ENCODE data around the gene PCYT2. TPM values are rescaled to one million over a fixed set of nuclear protein-coding genes. Genes with fewer than 3 reads are reported as not detected.

The PCYT2 gene
- total RNA-seq, 1 experiment from 2014 or later = 55.4 TPM

- peaks cover 34% of the 10 kb centered on the region for H3K36me3 ChIP-seq (ENCODE audit: insufficient read depth, low read length, poor library complexity, severe bottlenecking)
- intact Hi-C loops (cut with micrococcal nuclease; ENCODE audit: unreplicated experiment) = no loop called here
- CTCF ChIA-PET = no interaction called here
- H3K4me3 ChIP-seq (ENCODE audit: low read depth, low read length, poor library complexity, severe bottlenecking) = no peak overlapping the region
- H3K27ac ChIP-seq (ENCODE audit: low read depth, low read length, poor library complexity, severe bottlenecking) = no peak overlapping the region
- H3K9me3 ChIP-seq (ENCODE audit: low read depth, low read length, poor library complexity, severe bottlenecking) = no peaks in the 10 kb centered on the region
- H3K27me3 ChIP-seq (replicated peaks; ENCODE audit: insufficient read depth, low read depth, low read length, poor library complexity) = no peaks in the 10 kb centered on the region
- no peak for DNase-seq (ENCODE audit: low spot score)
- BruUV-seq (replicated peaks) = no TSS peak
- POLR2A ChIA-PET (ENCODE audit: low non-redundant PET) = no interaction called here
- peaks cover 12% of the 10 kb centered on the region for H3K4me1 ChIP-seq (ENCODE audit: insufficient read depth, low read length, poor library complexity, severe bottlenecking)
- TF ChIP-seq CTCF (conservative IDR thresholded peaks at IDR 0.05; ENCODE audit: low read depth, low read length) (no peak), EZH2 (IDR thresholded peaks at IDR 0.05; ENCODE audit: borderline replicate concordance, low read depth, low read length, poor library complexity, severe bottlenecking) (no peak)
These were observed 2.3 kb upstream of the PCYT2 start for GRCh38 chr17:81913394-81914102.

- Histone ChIP-seq H3K27me3 (replicated peaks; ENCODE audit: insufficient read depth, low read depth, low read length, poor library complexity) (no peaks in the 10 kb centered on the region), H3K36me3 (ENCODE audit: insufficient read depth, low read length, poor library complexity, severe bottlenecking) (peaks cover 42% of the 10 kb centered on the region), H3K27ac (ENCODE audit: low read depth, low read length, poor library complexity, severe bottlenecking) (no peak overlapping the region), H3K4me1 (ENCODE audit: insufficient read depth, low read length, poor library complexity, severe bottlenecking) (peaks cover 12% of the 10 kb centered on the region), H3K4me3 (ENCODE audit: low read depth, low read length, poor library complexity, severe bottlenecking) (no peak overlapping the region), H3K9me3 (ENCODE audit: low read depth, low read length, poor library complexity, severe bottlenecking) (no peaks in the 10 kb centered on the region)
- ChIA-PET CTCF (no interaction called here), POLR2A (ENCODE audit: low non-redundant PET) (no interaction called here)
- no TSS peak for BruUV-seq (replicated peaks)
- DNase-seq (ENCODE audit: low spot score) = no peak
- TF ChIP-seq EZH2 (IDR thresholded peaks at IDR 0.05; ENCODE audit: borderline replicate concordance, low read depth, low read length, poor library complexity, severe bottlenecking) = no peak
- TF ChIP-seq CTCF (conservative IDR thresholded peaks at IDR 0.05; ENCODE audit: low read depth, low read length) = no peak
- intact Hi-C loops (cut with micrococcal nuclease; ENCODE audit: unreplicated experiment) = no loop called here
These were observed 1.5 kb upstream of the PCYT2 start for GRCh38 chr17:81912441-81913309.

GRCh38 chr17:81911969-81912368 is 770 bp upstream of the PCYT2 start:
- ChIA-PET POLR2A (ENCODE audit: low non-redundant PET) (no interaction called here), CTCF (no interaction called here)
- no peaks in the 10 kb centered on the region for H3K27me3 ChIP-seq (replicated peaks; ENCODE audit: insufficient read depth, low read depth, low read length, poor library complexity)
- TF ChIP-seq CTCF (conservative IDR thresholded peaks at IDR 0.05; ENCODE audit: low read depth, low read length) (no peak), EZH2 (IDR thresholded peaks at IDR 0.05; ENCODE audit: borderline replicate concordance, low read depth, low read length, poor library complexity, severe bottlenecking) (no peak)
- peaks cover 10% of the 10 kb centered on the region for H3K4me1 ChIP-seq (ENCODE audit: insufficient read depth, low read length, poor library complexity, severe bottlenecking)
- H3K27ac ChIP-seq (ENCODE audit: low read depth, low read length, poor library complexity, severe bottlenecking) = peak overlapping the region; percentile 51
- H3K36me3 ChIP-seq (ENCODE audit: insufficient read depth, low read length, poor library complexity, severe bottlenecking) = peaks cover 44% of the 10 kb centered on the region
- H3K9me3 ChIP-seq (ENCODE audit: low read depth, low read length, poor library complexity, severe bottlenecking) = no peaks in the 10 kb centered on the region
- DNase-seq (ENCODE audit: low spot score) = no peak
- intact Hi-C loops (cut with micrococcal nuclease; ENCODE audit: unreplicated experiment) = no loop called here
- H3K4me3 ChIP-seq (ENCODE audit: low read depth, low read length, poor library complexity, severe bottlenecking) = peak overlapping the region; percentile 33
- BruUV-seq (replicated peaks) = no TSS peak
